ENCODE data around the gene COX7B2. TPM values are rescaled to one million over a fixed set of nuclear protein-coding genes. Genes with fewer than 3 reads are reported as not detected.

The COX7B2 gene
- total RNA-seq, 1 donor from 2014 or later, result not detected

DNA sequence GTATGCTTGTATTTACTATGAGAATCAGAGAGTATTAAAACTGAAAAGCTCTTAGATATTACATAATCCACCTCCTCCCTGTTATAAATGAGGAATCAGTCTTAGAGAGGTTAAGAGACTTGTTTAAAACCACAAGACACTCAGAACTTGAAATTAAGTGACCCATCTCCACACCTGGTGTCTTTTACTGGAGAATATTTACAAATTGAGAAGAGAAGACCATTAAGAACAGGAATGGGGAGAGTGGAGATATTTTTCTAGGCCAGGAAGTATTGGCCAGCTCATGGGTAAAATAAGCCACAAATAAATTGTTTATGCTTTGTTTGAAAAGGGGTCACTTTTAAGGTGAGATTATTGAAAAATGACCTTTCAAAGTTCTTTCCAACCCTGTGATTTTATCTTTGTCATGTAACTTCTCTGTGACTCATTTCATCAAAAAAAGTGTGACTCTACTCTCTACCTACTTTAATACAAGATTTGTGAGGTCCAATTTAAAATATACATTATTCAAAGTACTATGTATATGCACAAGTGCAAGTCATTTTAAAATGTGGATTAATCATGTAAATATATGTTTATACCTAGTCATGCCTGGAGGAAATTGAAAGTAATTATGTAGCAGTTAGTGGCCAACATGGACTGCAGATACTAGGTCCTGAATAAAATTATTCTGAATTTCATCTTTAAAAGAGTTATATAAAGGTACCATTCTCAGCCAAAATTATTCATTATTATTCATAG, 15.9 kb upstream of the COX7B2 start:
- FAIRE-seq, result no peak
- H3K36me3 ChIP-seq (ENCODE audit: control insufficient read depth, insufficient read depth, low read length), result no peaks in the 10 kb centered on the region
- no peak for TF ChIP-seq CTCF (IDR thresholded peaks at IDR 0.05; ENCODE audit: insufficient read depth, low read length, severe bottlenecking)
- H3K4me3 ChIP-seq (ENCODE audit: low read depth, low read length), result no peak overlapping the region
- DNase-seq (ENCODE audit: low read depth), result no peak
- H3K27me3 ChIP-seq (ENCODE audit: control insufficient read depth, insufficient read depth, low read length), result no peaks in the 10 kb centered on the region

DNA sequence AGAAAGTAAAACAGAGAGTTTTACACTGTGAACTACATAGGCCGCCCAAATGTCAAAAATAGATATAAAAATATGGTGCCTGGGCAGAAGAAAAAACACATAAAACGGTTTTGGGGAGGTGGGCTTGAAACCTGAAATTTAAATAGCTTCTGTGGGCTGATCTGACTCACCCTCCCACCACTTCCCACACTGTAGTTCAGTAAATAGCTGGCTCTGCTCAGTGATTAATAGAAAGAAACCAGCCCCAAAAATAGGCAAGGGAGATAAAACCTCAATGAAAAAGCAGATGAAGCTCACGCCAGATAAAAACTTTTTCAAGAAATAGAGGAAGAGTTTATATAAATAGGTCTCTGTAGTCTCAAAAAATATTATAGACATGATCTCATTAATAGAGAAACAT, 13.2 kb upstream of the COX7B2 start:
- DNase-seq (ENCODE audit: low read depth), result no peak

GRCh38 chr4:46908148-46908547, 897 bp downstream of the COX7B2 start:
- no peaks in the 10 kb centered on the region for H3K27me3 ChIP-seq (ENCODE audit: control insufficient read depth, insufficient read depth, low read length)
- TF ChIP-seq CTCF (IDR thresholded peaks at IDR 0.05; ENCODE audit: insufficient read depth, low read length, severe bottlenecking), result no peak
- FAIRE-seq, result no peak
- no peaks in the 10 kb centered on the region for H3K36me3 ChIP-seq (ENCODE audit: control insufficient read depth, insufficient read depth, low read length)
- H3K4me3 ChIP-seq (ENCODE audit: low read depth, low read length), result no peak overlapping the region
- DNase-seq (ENCODE audit: low read depth), result no peak

More for the DNA sequence above, 13.2 kb upstream of the COX7B2 start:
- H3K4me3 ChIP-seq (ENCODE audit: low read depth, low read length), result no peak overlapping the region
- H3K27me3 ChIP-seq (ENCODE audit: control insufficient read depth, insufficient read depth, low read length), result no peaks in the 10 kb centered on the region
- no peak for FAIRE-seq
- no peak for TF ChIP-seq CTCF (IDR thresholded peaks at IDR 0.05; ENCODE audit: insufficient read depth, low read length, severe bottlenecking)
- H3K36me3 ChIP-seq (ENCODE audit: control insufficient read depth, insufficient read depth, low read length), result no peaks in the 10 kb centered on the region

DNA sequence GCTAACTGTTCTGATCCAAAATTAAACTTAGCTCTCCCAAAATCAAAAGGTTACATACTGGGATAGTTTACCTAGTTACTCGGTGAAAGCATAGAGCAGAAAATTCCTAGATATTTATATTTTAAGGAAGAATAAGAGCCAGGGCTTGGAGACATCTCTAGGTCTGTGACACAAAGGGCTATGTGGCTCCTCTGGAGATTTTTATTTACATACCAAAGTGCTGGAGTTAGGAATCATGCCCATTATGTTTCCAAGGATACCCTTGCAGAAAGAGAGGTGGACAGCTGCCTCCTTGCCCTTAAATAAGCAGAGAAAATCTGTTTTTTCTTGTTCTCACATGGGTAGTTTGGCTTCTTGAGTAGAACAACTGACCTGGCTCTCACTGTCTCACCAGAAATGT, 9.0 kb downstream of the COX7B2 start:
- no peak for DNase-seq (ENCODE audit: low read depth)
- no peak overlapping the region for H3K4me3 ChIP-seq (ENCODE audit: low read depth, low read length)
- FAIRE-seq, result no peak
- H3K36me3 ChIP-seq (ENCODE audit: control insufficient read depth, insufficient read depth, low read length), result no peaks in the 10 kb centered on the region
- H3K27me3 ChIP-seq (ENCODE audit: control insufficient read depth, insufficient read depth, low read length), result no peaks in the 10 kb centered on the region
- TF ChIP-seq CTCF (IDR thresholded peaks at IDR 0.05; ENCODE audit: insufficient read depth, low read length, severe bottlenecking), result no peak

GRCh38 chr4:46894826-46895225, 14.2 kb downstream of the COX7B2 start:
- FAIRE-seq (no peak), DNase-seq (ENCODE audit: low read depth) (no peak)
- Histone ChIP-seq H3K4me3 (ENCODE audit: low read depth, low read length) (no peak overlapping the region), H3K36me3 (ENCODE audit: control insufficient read depth, insufficient read depth, low read length) (no peaks in the 10 kb centered on the region), H3K27me3 (ENCODE audit: control insufficient read depth, insufficient read depth, low read length) (no peaks in the 10 kb centered on the region)
- no peak for TF ChIP-seq CTCF (IDR thresholded peaks at IDR 0.05; ENCODE audit: insufficient read depth, low read length, severe bottlenecking)

DNA sequence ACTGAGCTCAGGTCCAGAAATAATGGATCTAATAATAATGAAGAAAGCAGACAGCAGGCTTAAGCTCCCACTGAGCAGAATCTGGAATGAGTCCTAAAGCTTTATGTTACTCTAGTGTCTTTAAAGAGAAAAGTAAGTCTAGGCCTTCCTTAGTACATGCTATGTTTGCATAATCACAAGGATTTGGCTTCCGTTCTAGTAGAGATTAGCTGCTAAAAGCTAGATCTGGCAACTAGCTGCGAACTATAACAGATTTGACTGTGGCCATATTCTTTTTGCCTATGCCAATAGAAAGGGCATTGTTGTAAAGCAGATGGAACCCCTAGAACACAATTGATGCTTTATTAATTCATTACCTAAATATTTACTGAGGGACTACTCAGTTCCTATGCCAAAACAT, 19.0 kb downstream of the COX7B2 start:
- TF ChIP-seq CTCF (IDR thresholded peaks at IDR 0.05; ENCODE audit: insufficient read depth, low read length, severe bottlenecking), result no peak
- DNase-seq (ENCODE audit: low read depth) (no peak), FAIRE-seq (no peak)
- Histone ChIP-seq H3K27me3 (ENCODE audit: control insufficient read depth, insufficient read depth, low read length) (no peaks in the 10 kb centered on the region), H3K36me3 (ENCODE audit: control insufficient read depth, insufficient read depth, low read length) (no peaks in the 10 kb centered on the region), H3K4me3 (ENCODE audit: low read depth, low read length) (no peak overlapping the region)

Data from bronchial epithelial cell (primary cell).